Osteoblast (primary cell): ENCODE data around the gene COX7A2. TPM values are rescaled to one million over a fixed set of nuclear protein-coding genes. Genes with fewer than 3 reads are reported as not detected.

Experiments
- DNase-seq: peaks from one replicate; pipeline ENCODE4 v3.0.0; 2011; ENCODE audit warnings: low spot score, mixed read lengths; ENCODE audit not compliant: insufficient read length; ENCODE audit errors: missing footprints
- H2AFZ ChIP-seq: 2 replicates; pipeline ENCODE4 v1.6.0; 2011; ENCODE audit warnings: mild to moderate bottlenecking, low read length
- H3K27ac ChIP-seq: 2 replicates; pipeline ENCODE4 v1.5.1; 2011; ENCODE audit warnings: mild to moderate bottlenecking, low read depth, low read length, moderate library complexity
- H3K27me3 ChIP-seq: 2 replicates; pipeline ENCODE4 v1.6.0; 2012; ENCODE audit warnings: mild to moderate bottlenecking, control low read depth, inconsistent platforms, low read length, moderate library complexity; ENCODE audit not compliant: insufficient read depth
- H3K36me3 ChIP-seq: 2 replicates; pipeline ENCODE4 v1.5.1; 2011; ENCODE audit warnings: mild to moderate bottlenecking, low read length, control low read depth, moderate library complexity; ENCODE audit not compliant: insufficient read depth
- H3K4me1 ChIP-seq: 2 replicates; pipeline ENCODE4 v1.5.1; 2011; ENCODE audit warnings: mild to moderate bottlenecking, low read length, control low read depth, moderate library complexity; ENCODE audit not compliant: insufficient read depth
- H3K4me2 ChIP-seq: 2 replicates; pipeline ENCODE4 v1.6.0; 2011; ENCODE audit warnings: mild to moderate bottlenecking, low read length; ENCODE audit not compliant: insufficient read depth
- H3K4me3 ChIP-seq: fragments of 200-600 bp; sonication (generic); 3 replicates; pipeline ENCODE4 v1.5.1; 2012; ENCODE audit warnings: mild to moderate bottlenecking, low read length, inconsistent platforms; ENCODE audit not compliant: insufficient read depth
- H3K79me2 ChIP-seq: 2 replicates; pipeline ENCODE4 v1.6.0; 2012; ENCODE audit warnings: mild to moderate bottlenecking, low read length, control low read depth, inconsistent platforms; ENCODE audit not compliant: insufficient read depth
- H3K9me3 ChIP-seq: 2 replicates; pipeline ENCODE4 v1.5.1; 2011; ENCODE audit warnings: low read depth, low read length, control low read depth
- H4K20me1 ChIP-seq: 2 replicates; pipeline ENCODE4 v1.6.0; 2012; ENCODE audit warnings: mild to moderate bottlenecking, low read length, control low read depth; ENCODE audit not compliant: insufficient read depth
- CTCF ChIP-seq: IDR thresholded peaks from 2 replicates; pipeline ENCODE4 v1.5.1; 2011; ENCODE audit warnings: mild to moderate bottlenecking, low read depth, low read length, moderate library complexity; ENCODE audit errors: extremely low read depth
- total RNA-seq: library from RNA; depleted of rRNA; stranded (reverse); fragments of >200 nt; gene quantifications from 2 replicates; pipeline ENCODE4 v1.2.3, GENCODE V29; 2012

Gene COX7A2
- total RNA-seq, 1 donor = 72.0 TPM

DNA sequence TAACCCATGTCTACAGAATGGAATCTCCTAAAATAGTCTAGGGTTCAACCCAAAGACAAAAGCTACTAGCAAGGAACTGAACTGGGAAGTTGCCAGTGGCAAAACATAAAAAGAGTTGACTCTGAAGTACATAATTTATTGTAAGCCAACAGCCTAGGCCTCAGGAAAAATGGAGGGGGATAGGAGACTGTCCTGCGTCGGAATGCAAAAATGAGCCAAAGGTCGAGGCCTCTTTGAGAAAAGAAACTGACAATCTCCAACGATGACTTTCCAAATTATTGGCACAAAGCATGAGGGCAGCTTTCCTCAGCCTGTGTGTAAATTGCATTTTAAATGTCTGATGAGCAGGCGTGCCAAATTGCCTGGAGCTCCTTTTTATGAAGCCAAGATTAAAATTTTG, 39.9 kb downstream of the COX7A2 start:
- Histone ChIP-seq H3K4me1 (peaks cover 50% of the 10 kb centered on the region), H3K79me2 (peaks cover 65% of the 10 kb centered on the region)

DNA sequence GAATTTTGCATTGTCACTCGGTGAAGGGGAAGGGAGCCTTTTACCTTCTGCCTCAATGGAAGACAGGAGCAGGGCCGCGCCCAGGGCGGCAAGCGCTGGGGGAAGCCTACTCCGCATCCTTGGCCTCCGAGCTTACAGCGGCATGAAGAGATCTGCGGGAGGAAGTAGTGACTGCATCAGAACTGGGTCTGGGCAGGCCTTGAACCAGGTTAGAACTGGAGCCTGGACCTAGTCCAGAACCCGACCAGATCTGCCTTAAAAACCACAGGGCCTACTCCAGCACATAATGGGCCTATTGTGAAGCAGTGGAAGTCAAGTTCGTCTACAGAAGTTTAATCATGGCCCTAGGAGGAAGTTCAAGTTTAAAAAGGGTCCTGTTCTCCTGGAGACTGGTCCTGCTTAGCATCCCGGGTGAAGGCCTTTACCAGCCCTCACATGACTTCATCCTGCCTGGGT, 40.9 kb downstream of the COX7A2 start:
- H3K27me3 ChIP-seq = no peaks in the 10 kb centered on the region
- H3K79me2 ChIP-seq = peaks cover 68% of the 10 kb centered on the region
- H4K20me1 ChIP-seq = peaks cover 21% of the 10 kb centered on the region
- peaks cover 49% of the 10 kb centered on the region for H3K4me1 ChIP-seq
- peak overlapping the region; percentile 98 for H3K27ac ChIP-seq
- no peak overlapping the region for H2AFZ ChIP-seq
- H3K36me3 ChIP-seq = peaks cover 37% of the 10 kb centered on the region
- H3K4me2 ChIP-seq = peak overlapping the region; percentile 94
- H3K4me3 ChIP-seq = peak overlapping the region; percentile 95
- TF ChIP-seq CTCF = no peak
- no peaks in the 10 kb centered on the region for H3K9me3 ChIP-seq
- no peak for DNase-seq

More for the DNA sequence above, 39.9 kb downstream of the COX7A2 start:
- H3K27ac ChIP-seq = peak overlapping the region; percentile 98
- peak; percentile 62 for DNase-seq
- peaks cover 34% of the 10 kb centered on the region for H3K36me3 ChIP-seq
- no peaks in the 10 kb centered on the region for H3K9me3 ChIP-seq
- TF ChIP-seq CTCF = no peak
- no peaks in the 10 kb centered on the region for H3K27me3 ChIP-seq
- H2AFZ ChIP-seq = peak overlapping the region; percentile 27
- peak overlapping the region; percentile 95 for H3K4me3 ChIP-seq
- peaks cover 21% of the 10 kb centered on the region for H4K20me1 ChIP-seq
- peak overlapping the region; percentile 94 for H3K4me2 ChIP-seq

DNA sequence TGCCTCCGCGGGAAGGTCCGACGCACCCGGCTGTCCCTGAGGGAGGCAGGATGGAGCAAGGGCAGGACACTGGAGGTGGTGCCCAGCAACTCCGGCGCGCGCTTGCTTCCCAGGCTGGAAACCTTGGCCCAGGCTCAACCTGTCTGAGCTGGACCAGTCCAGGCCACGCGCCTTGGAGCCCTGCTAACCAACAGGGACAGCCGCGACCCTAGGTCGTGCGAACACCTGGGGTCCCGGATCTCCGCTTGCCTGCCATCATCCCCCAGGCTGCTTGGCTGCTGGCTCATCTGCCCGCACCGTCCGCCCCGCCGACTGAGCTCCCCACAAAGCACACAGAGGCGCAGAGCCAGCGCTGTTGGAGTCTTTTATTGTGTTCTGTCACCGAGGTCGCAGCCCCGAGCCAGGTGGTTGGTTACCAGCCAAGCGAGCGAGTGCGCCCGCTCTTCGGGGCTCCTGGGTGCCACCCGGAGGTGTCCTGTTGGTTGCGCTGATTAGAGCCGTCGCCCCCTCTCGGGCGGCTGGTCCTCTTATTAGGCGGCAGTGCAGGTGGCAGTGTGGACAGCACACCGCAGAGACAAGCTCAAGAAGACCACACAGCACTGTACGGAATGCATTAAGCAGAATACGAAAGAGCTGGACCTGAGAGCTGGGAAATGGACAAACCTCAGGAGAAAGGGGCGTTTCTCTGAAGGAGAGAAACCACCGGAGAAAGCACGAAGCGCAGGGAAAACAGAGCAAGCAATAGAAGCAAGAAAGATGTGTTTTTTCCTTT, 41.5 kb downstream of the COX7A2 start:
- Histone ChIP-seq H2AFZ (no peak overlapping the region), H3K36me3 (peaks cover 41% of the 10 kb centered on the region), H3K4me2 (peak overlapping the region; percentile 94), H3K27ac (peak overlapping the region; percentile 98), H3K27me3 (no peaks in the 10 kb centered on the region), H3K4me1 (peaks cover 50% of the 10 kb centered on the region), H3K9me3 (no peaks in the 10 kb centered on the region), H3K79me2 (peaks cover 68% of the 10 kb centered on the region), H3K4me3 (peak overlapping the region; percentile 95), H4K20me1 (peaks cover 21% of the 10 kb centered on the region)
- TF ChIP-seq CTCF = no peak
- peak; percentile 39 for DNase-seq

DNA sequence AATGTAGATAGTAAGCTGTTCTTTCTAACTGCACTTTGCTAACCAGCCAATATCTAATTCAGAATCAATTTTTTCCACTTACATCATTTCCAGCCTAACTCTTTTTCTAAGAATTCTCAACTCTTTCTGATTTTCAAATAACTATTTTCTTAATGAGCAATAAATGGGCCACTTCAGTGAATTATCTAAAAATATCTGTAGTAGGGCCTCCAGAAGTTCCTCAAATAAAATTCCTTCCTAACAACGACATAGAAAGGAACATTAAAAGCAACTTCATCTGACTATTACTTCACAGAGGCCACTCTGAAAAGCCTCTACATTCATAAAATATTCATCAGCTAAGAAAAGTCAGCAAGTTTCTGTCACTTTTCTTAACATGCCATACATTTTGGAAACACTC, 42.6 kb downstream of the COX7A2 start:
- H3K4me3 ChIP-seq = peak overlapping the region; percentile 95
- H3K4me2 ChIP-seq = peak overlapping the region; percentile 94
- H4K20me1 ChIP-seq = peaks cover 23% of the 10 kb centered on the region
- no peak overlapping the region for H2AFZ ChIP-seq
- DNase-seq = peak; percentile 29
- no peak for TF ChIP-seq CTCF
- no peaks in the 10 kb centered on the region for H3K27me3 ChIP-seq
- peak overlapping the region; percentile 98 for H3K27ac ChIP-seq
- peaks cover 41% of the 10 kb centered on the region for H3K36me3 ChIP-seq
- H3K9me3 ChIP-seq = no peaks in the 10 kb centered on the region
- H3K4me1 ChIP-seq = peaks cover 58% of the 10 kb centered on the region
- H3K79me2 ChIP-seq = peaks cover 68% of the 10 kb centered on the region
